LoVo (cell line): Measurements from ENCODE around the gene IL37.
A peak's percentile ranks its signal among the peaks of the same experiment; 100 is the strongest.

ENCODE experiments used
- DNase-seq: peaks from one replicate; pipeline ENCODE4 v3.0.0-alpha.2; 2016; ENCODE audit warnings: low spot score

Gene IL37

GRCh38 chr2:112910865-112911264, at the start of gene IL37:
Gene IL37 (plus strand): TSS chr2:112911165. CDS start chr2:112913013, 1,848 bp downstream.
- no peak for DNase-seq

- DNase-seq: no peak
Observed at GRCh38 chr2:112864072-112864471, 46.9 kb upstream of the IL37 start.

- DNase-seq: peak; percentile 63
Observed at GRCh38 chr2:112866128-112866835, 44.7 kb upstream of the IL37 start.

GRCh38 chr2:112867701-112868631, 43.0 kb upstream of the IL37 start:
- DNase-seq: no peak

GRCh38 chr2:112869258-112869842, 41.6 kb upstream of the IL37 start:
- peak; percentile 99 for DNase-seq

GRCh38 chr2:112870841-112871835, 39.8 kb upstream of the IL37 start:
- no peak for DNase-seq

GRCh38 chr2:112876257-112876970, 34.6 kb upstream of the IL37 start:
- no peak for DNase-seq

GRCh38 chr2:112876971-112877361, 34.0 kb upstream of the IL37 start:
- DNase-seq: no peak

GRCh38 chr2:112877423-112877822, 33.5 kb upstream of the IL37 start:
- no peak for DNase-seq

- no peak for DNase-seq
Observed at GRCh38 chr2:112879491-112880041, 31.4 kb upstream of the IL37 start.

- DNase-seq: no peak
Observed at GRCh38 chr2:112880091-112880531, 30.9 kb upstream of the IL37 start.

GRCh38 chr2:112880696-112881095, 30.3 kb upstream of the IL37 start:
- no peak for DNase-seq

GRCh38 chr2:112881217-112881985, 29.6 kb upstream of the IL37 start:
- no peak for DNase-seq

- DNase-seq: no peak
Observed at GRCh38 chr2:112883669-112884068, 27.3 kb upstream of the IL37 start.

- DNase-seq: peak; percentile 63
Observed at GRCh38 chr2:112884869-112885505, 26.0 kb upstream of the IL37 start.

GRCh38 chr2:112885506-112885902, 25.5 kb upstream of the IL37 start:
- no peak for DNase-seq

GRCh38 chr2:112886291-112886690, 24.7 kb upstream of the IL37 start:
- no peak for DNase-seq

GRCh38 chr2:112887964-112888749, 22.8 kb upstream of the IL37 start:
- DNase-seq: no peak
